Tibial artery (tissue), 4 donors: Measurements from ENCODE around the gene ZNF304.

Source experiments
- DNase-seq, 2 donors: peaks; one replicate each; pipeline ENCODE4 v3.0.0-alpha.2; 2019
- H3K27ac ChIP-seq, 2 donors: fragments of 200-600 bp; sonication (generic) in 1 of 2; 1 replicate in 1 of 2; 2 replicates in 1 of 2; pipeline ENCODE4 v1.5.1; 2018 to 2019; ENCODE audit warnings: mild to moderate bottlenecking in 1 of 2
- H3K27me3 ChIP-seq, 2 donors: fragments of 200-600 bp; sonication (generic) in 1 of 2; one replicate each; pipeline versions ENCODE4 v1.5.1 to v1.6.0; 2016 to 2019
- H3K36me3 ChIP-seq, 3 donors: fragments of 200-600 bp; sonication (generic) in 2 of 3; one replicate each; pipeline ENCODE4 v1.5.1; 2016 to 2019; ENCODE audit warnings: mild to moderate bottlenecking in 2 of 3
- H3K4me1 ChIP-seq, 4 donors: fragments of 200-600 bp; sonication (generic) in 2 of 4; 1 replicate in 3 of 4; 2 replicates in 1 of 4; pipeline ENCODE4 v1.5.1; 2016 to 2019
- H3K4me3 ChIP-seq, 2 donors: fragments of 200-600 bp; sonication (generic) in 1 of 2; 1 replicate in 1 of 2; 2 replicates in 1 of 2; pipeline ENCODE4 v1.5.1; 2018 to 2019; ENCODE audit warnings: mild to moderate bottlenecking in 2 of 2
- H3K9me3 ChIP-seq, 3 donors: fragments of 200-600 bp; sonication (generic) in 1 of 3; one replicate each; pipeline ENCODE4 v1.5.1; 2016 to 2019
- intact Hi-C: fragments of 100-400 bp; cut with DNase I; formaldehyde crosslinking; loops from one replicate; pipeline ENCODE4 v1.15.0; 2023; ENCODE audit warnings: low total_unique reads
- TF ChIP-seq, protein P1 (sequence below), 2 experiments: fragments of 200-600 bp in 1 of 2; fragments of 450-650 bp in 1 of 2; IDR thresholded peaks; one replicate each; pipeline ENCODE4 v1.5.1; 2017 to 2019; ENCODE audit warnings: antibody characterized with exemption in 2 of 2, mild to moderate bottlenecking in 1 of 2, moderate library complexity in 1 of 2

Gene ZNF304

DNA sequence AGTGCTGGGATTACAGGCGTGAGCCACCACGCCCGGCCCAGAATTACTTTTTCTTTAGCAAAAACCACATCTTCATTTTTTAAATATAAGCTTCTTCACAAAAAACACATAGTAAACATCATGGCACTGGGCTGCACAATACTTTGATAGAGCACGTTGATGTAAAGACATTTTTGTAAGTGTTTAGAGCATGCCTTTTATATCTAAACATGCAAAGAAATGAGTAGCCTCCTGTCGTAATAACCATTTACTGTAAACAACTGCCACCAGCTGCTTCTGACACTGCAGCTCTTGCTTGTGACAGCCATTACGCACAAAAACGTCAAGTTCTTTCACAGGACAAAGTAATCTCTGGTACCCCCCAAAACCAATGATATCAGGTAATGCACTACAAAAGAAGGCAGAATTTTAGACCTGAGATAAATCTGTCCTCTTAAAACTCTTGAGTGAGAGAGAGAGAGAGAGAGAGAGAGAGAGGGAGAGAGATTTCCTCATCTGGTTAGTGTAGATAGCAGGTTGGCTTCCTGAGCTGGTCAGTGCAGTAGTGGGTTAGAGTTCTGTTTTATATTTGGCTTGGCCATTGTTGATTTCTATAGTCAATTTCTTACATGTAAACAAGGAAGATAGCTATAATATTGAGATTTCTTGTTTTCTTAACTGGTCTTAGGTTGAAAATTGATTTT, 31.9 kb downstream of the ZNF304 start:
- intact Hi-C loops, result no loop called here
- Histone ChIP-seq H3K27ac (no peak overlapping the region), H3K9me3 (peaks cover 0 to 35% (median 15%) of the 10 kb centered on the region in 3 donors), H3K4me3 (no peak overlapping the region), H3K27me3 (no peaks in the 10 kb centered on the region), H3K4me1 (no peaks in the 10 kb centered on the region), H3K36me3 (peaks cover 8 to 22% (median 13%) of the 10 kb centered on the region in 3 donors)
- DNase-seq, result no peak
- TF ChIP-seq, protein P1, sequence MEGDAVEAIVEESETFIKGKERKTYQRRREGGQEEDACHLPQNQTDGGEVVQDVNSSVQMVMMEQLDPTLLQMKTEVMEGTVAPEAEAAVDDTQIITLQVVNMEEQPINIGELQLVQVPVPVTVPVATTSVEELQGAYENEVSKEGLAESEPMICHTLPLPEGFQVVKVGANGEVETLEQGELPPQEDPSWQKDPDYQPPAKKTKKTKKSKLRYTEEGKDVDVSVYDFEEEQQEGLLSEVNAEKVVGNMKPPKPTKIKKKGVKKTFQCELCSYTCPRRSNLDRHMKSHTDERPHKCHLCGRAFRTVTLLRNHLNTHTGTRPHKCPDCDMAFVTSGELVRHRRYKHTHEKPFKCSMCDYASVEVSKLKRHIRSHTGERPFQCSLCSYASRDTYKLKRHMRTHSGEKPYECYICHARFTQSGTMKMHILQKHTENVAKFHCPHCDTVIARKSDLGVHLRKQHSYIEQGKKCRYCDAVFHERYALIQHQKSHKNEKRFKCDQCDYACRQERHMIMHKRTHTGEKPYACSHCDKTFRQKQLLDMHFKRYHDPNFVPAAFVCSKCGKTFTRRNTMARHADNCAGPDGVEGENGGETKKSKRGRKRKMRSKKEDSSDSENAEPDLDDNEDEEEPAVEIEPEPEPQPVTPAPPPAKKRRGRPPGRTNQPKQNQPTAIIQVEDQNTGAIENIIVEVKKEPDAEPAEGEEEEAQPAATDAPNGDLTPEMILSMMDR (IDR thresholded peaks at IDR 0.05), result no peak

GRCh38 chr19:57389194-57389729, 38.2 kb downstream of the ZNF304 start:
- H3K4me3 ChIP-seq, result peak overlapping the region; percentile 90 to 96
- H3K27me3 ChIP-seq, result no peaks in the 10 kb centered on the region
- intact Hi-C loops, result no loop called here
- TF ChIP-seq, protein P1 (IDR thresholded peaks at IDR 0.05), result no peak
- H3K9me3 ChIP-seq, result peaks cover 0 to 14% (median 7%) of the 10 kb centered on the region in 3 donors
- peaks cover 19 to 24% (median 22%) of the 10 kb centered on the region in 3 donors for H3K36me3 ChIP-seq
- H3K27ac ChIP-seq, result peak overlapping the region; percentile 96 to 97
- DNase-seq, result no peak
- peaks cover 0 to 18% (median 8%) of the 10 kb centered on the region in 4 donors for H3K4me1 ChIP-seq

DNA sequence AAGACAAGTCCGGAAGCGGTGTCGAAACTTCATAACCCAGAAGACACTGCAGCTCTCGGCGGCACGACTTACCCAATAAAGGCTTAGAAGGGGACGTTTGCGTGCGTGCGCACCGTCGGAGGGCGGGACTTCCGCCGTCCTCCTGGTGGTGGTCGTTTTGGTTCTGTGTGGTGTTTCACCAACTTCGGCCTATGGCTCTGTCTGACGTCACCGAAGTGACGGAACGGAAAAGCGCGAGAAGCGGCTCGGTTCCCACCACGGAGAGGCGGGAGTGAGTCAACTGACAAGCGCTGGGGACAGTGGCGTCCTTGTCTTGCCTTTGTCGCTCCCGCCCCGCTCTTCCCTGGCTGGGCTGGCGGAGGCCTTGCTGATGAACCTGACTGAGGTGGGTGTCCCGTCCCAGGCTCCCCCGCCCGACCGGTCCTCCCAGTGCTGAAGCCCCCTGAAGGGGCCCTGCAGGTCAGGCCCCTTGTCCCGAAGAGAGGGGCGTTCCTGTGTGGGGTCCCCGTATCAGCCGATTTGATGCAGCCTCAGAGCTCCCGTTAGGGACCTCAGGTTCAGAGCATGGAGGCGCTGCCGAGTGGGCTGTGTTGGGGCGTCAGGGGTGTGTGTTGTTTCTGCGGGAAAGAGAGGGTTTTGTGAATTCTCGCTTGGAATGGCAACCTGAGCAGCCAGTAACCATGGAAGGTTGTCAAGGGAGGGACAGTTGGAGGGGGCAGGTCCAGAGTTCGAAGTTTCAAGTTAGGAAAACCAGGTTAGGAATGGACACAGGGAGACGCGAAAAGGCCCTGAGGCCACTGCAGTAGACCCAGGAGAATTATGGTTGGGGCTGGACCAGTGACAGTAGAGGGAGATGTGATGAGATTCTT, 38.9 kb downstream of the ZNF304 start, which contains the start of gene ZNF548:
Gene ZNF548, plus strand, starts transcription at position 125 of the 869 bp plus-strand sequence. Its CDS starts 246 bp downstream, at position 371.
- DNase-seq, result peak; percentile 98
- Histone ChIP-seq H3K4me3 (peak within 1 kb of the TSS; percentile 90 to 96), H3K36me3 (peaks cover 24 to 31% (median 28%) of the 10 kb centered on the region in 3 donors), H3K4me1 (peaks cover 0 to 18% (median 8%) of the 10 kb centered on the region in 4 donors), H3K9me3 (peaks cover 0 to 20% (median 13%) of the 10 kb centered on the region in 3 donors), H3K27me3 (no peaks in the 10 kb centered on the region), H3K27ac (peak within 1 kb of the TSS; percentile 96 to 97)
- TF ChIP-seq, protein P1 (IDR thresholded peaks at IDR 0.05), result peak; percentile 29 to 50
- intact Hi-C loops, result no loop called here

DNA sequence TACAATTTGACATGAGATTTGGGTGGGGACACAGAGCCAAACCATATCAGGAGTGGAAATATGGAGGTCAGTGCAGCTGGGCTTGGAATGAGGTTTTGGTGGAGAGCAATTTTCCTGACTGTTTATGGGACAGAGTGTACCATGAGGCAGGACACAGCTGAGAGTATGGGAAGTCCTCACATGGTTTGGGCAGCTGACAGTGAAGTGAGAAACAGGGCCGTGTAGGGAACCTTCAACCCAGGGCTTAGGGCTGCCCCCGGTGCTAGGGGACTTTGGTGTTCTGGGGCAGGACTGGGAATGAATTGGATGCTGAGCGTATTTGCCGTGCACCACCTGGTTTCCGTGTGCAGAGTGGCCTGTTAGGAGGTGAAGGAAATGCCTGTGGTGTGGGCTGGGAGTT, 44.6 kb downstream of the ZNF304 start:
- H3K9me3 ChIP-seq, result peaks cover 11 to 76% (median 64%) of the 10 kb centered on the region in 3 donors
- DNase-seq, result no peak
- no peaks in the 10 kb centered on the region for H3K27me3 ChIP-seq
- H3K36me3 ChIP-seq, result peaks cover 80 to 89% (median 85%) of the 10 kb centered on the region in 3 donors
- peaks cover 0 to 7% (median 3%) of the 10 kb centered on the region in 4 donors for H3K4me1 ChIP-seq
- H3K27ac ChIP-seq, result no peak overlapping the region
- H3K4me3 ChIP-seq, result no peak overlapping the region
- TF ChIP-seq, protein P1 (IDR thresholded peaks at IDR 0.05), result no peak
- intact Hi-C loops, result no loop called here

DNA sequence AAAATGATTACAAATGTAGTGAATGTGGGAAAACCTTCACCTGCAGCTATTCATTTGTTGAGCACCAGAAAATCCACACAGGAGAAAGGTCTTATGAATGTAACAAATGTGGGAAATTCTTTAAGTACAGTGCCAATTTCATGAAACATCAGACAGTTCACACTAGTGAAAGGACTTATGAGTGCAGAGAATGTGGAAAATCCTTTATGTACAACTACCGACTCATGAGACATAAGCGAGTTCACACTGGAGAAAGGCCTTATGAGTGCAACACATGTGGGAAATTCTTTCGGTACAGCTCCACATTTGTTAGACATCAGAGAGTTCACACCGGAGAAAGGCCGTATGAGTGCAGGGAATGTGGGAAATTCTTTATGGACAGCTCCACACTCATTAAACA, 47.8 kb downstream of the ZNF304 start:
- Histone ChIP-seq H3K27ac (no peak overlapping the region), H3K4me3 (no peak overlapping the region), H3K4me1 (no peaks in the 10 kb centered on the region), H3K27me3 (no peaks in the 10 kb centered on the region), H3K36me3 (peaks cover 72 to 99% (median 91%) of the 10 kb centered on the region in 3 donors), H3K9me3 (peaks cover 11 to 98% (median 85%) of the 10 kb centered on the region in 3 donors)
- no peak for DNase-seq
- TF ChIP-seq, protein P1 (IDR thresholded peaks at IDR 0.05), result no peak
- intact Hi-C loops, result no loop called here
